ENCODE data around the gene RAB7A.

- TF ChIP-seq CTCF (IDR thresholded peaks at IDR 0.05): no peak
- TF ChIP-seq POLR2A (IDR thresholded peaks at IDR 0.05): no peak
Observed at GRCh38 chr3:128720891-128721290, 5.1 kb upstream of the RAB7A start.
